HG03025 (cell line): ENCODE results near the gene TRIOBP.
"Not testable (repeated sequence)": the region's sequence is repeated elsewhere in the genome, so short reads cannot be mapped to it uniquely, and the experiment has no call there.

ENCODE experiments used
- ATAC-seq: cut with Tn5 transposase; IDR thresholded peaks from one replicate; pipeline ENCODE4 v1.9.1; 2021; ENCODE audit warnings: mild to moderate bottlenecking, moderate library complexity; ENCODE audit not compliant: unreplicated experiment, low FRiP score

TRIOBP gene

DNA sequence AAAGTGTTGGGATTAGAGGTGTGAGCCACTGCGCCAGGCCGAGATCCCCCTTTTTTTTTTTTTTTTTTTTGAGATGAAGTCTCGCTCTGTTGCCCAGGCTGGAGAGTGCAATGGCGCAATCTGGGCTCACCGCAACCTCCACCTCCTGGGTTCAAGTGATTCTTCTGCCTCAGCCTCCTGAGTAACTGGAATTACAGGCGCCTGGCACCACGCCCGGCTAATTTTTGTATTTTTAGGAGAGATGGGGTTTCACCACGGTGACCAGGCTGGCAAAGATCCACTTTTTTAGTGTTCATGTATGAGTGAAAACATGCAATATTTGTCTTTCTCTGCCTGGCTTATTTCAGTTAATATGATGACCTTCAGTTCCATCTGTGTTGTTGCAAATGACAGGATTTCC, 103.1 kb downstream of the TRIOBP start:
- not testable (repeated sequence) for ATAC-seq

- ATAC-seq = no peak
These were observed 105.1 kb downstream of the TRIOBP start for GRCh38 chr22:37801946-37802309.

GRCh38 chr22:37802310-37803194, 105.7 kb downstream of the TRIOBP start:
- ATAC-seq = no peak

DNA sequence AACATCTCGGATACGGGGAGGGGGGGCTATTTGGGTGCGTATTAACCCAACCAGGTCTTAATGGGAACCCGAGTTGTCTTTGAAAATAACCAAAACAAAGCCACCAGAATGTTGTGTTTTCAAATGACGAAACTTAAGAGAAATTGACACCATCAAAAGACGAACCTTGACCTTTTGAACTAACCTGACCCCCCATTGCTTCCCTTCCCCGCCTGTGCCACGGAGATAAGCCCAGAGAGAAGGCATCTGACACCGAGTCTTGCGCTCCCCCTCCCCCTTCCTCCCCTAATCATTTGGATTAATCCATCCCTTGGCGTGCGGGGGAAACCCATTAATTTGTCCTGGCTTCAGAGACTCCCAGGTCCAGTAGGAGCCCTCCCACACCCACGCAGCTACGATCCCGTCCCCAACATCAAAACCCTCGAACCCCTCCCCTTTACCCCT, 106.4 kb downstream of the TRIOBP start:
- no peak for ATAC-seq

- no peak for ATAC-seq
These were observed 106.9 kb downstream of the TRIOBP start for GRCh38 chr22:37803639-37804351.

DNA sequence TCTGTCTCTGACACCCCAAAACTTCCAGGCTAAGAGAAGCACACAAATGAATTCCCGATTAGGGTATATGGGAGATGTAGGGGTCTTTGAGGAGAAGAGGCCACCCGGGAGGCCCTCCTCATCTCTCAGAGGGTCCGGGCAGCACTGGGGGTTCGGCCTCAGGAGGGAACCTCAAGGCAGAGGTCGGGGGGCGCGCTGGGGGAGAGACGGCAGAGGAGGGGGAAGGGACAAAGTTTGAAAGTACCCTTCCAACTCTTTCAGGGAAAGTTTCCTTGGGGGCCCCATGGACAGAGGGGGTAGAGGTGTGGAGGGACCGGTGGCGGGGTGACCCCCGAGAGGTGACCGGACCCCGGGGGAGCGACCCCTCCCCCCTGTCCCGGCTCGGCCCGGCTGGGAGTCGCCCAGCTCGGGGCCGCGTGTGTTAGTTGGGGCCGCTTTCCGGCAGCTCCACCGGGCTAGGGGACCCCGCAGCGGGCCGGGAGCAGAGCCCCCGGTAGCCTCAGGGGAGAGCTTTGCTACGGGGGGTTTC, 107.6 kb downstream of the TRIOBP start:
- ATAC-seq = no peak

- ATAC-seq = no peak
These were observed 108.3 kb downstream of the TRIOBP start for GRCh38 chr22:37804881-37805809.

GRCh38 chr22:37805810-37806277, 109.0 kb downstream of the TRIOBP start:
- ATAC-seq = no peak

GRCh38 chr22:37806409-37807333, 109.8 kb downstream of the TRIOBP start:
- ATAC-seq = no peak

- ATAC-seq = peak; percentile 51
These were observed 110.8 kb downstream of the TRIOBP start, which contains the start of gene GCAT for GRCh38 chr22:37807410-37808293. GCAT (plus strand) TSS chr22:37807934; CDS start chr22:37807968, 34 bp downstream.

DNA sequence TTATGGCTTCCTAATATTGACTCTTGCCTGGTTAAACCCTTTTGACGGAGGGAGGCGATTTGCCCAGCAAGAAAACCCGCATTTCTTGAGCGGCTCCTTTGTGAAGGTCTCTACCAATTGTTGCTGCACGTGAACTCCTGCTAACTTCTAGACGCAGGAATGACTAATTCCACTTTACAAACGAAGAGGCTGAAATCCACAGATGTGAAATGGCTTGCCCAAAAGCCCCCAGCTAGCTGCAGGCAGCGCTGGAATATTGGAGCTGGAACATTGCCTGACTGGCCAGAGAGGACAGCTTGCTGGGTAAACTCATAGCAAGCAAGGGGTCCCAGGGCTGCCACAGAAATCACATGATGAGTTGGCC, 111.4 kb downstream of the TRIOBP start:
- ATAC-seq = no peak

- no peak for ATAC-seq
These were observed 113.0 kb downstream of the TRIOBP start for GRCh38 chr22:37809672-37810333.

DNA sequence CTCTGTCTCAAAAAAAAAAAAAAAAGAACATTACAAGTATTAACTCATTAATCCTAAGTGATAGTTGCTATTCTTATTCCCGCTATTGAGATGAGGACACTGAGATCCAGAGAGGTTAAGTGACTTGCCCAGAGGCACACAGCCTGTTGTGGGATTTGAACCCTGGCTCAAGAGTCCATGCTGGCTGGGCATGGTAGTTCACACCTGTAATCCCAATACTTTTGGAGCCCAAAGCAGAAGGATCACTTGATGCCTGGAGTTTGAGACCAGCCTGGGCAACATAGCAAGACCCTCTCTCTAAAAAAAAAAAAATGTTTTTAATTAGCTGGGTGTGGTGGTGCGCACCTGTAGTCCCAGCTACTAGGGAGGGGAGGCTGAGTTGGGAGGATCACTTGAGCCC, 115.0 kb downstream of the TRIOBP start:
- no peak for ATAC-seq

GRCh38 chr22:37812869-37813678, 116.2 kb downstream of the TRIOBP start:
- ATAC-seq = no peak

GRCh38 chr22:37815593-37815992, 118.7 kb downstream of the TRIOBP start:
- ATAC-seq = no peak

GRCh38 chr22:37816543-37817180, 119.8 kb downstream of the TRIOBP start:
- no peak for ATAC-seq
